Neural cell (in vitro differentiated cells): ENCODE data around the gene BCKDK. TPM values are rescaled to one million over a fixed set of nuclear protein-coding genes. Genes with fewer than 3 reads are reported as not detected.

Experiments used
- H2AFZ ChIP-seq: fragments of 200-600, 300-800 bp; sonication (generic), shearing (Covaris generic); 2 replicates; pipeline ENCODE4 v1.6.0; 2014; ENCODE audit warnings: low read depth, mild to moderate bottlenecking, antibody characterized with exemption, low read length, moderate library complexity
- H3F3A ChIP-seq: fragments of 200-600 bp; shearing (Covaris generic); 2 replicates; pipeline ENCODE4 v1.6.1; 2016; ENCODE audit warnings: mild to moderate bottlenecking, moderate library complexity, mixed read lengths, antibody characterized with exemption, low read length; ENCODE audit not compliant: insufficient read depth, poor library complexity, severe bottlenecking
- H3K27ac ChIP-seq: fragments of 200-600, 300-800 bp; sonication (generic), shearing (Covaris generic); 2 replicates; pipeline ENCODE4 v1.5.1; 2014; ENCODE audit warnings: mild to moderate bottlenecking, low read length, moderate library complexity
- H3K27me3 ChIP-seq: fragments of 300-800, 200-600 bp; sonication (generic), shearing (Covaris generic); 2 replicates; pipeline ENCODE4 v1.6.0; 2014; ENCODE audit warnings: mild to moderate bottlenecking, low read depth, low read length, moderate library complexity; ENCODE audit not compliant: insufficient read depth
- H3K36me3 ChIP-seq: fragments of 300-800, 200-600 bp; sonication (generic), shearing (Covaris generic); 2 replicates; pipeline ENCODE4 v1.5.1; 2014; ENCODE audit warnings: mild to moderate bottlenecking, antibody characterized with exemption, low read length, moderate library complexity; ENCODE audit not compliant: insufficient read depth
- H3K4me2 ChIP-seq: fragments of 300-800, 200-600 bp; sonication (generic), shearing (Covaris generic); 2 replicates; pipeline ENCODE4 v1.6.0; 2014; ENCODE audit warnings: mild to moderate bottlenecking, low read length
- H3K4me3 ChIP-seq: fragments of 300-800, 200-600 bp; sonication (generic), shearing (Covaris generic); 2 replicates; pipeline ENCODE4 v1.5.1; 2014; ENCODE audit warnings: mild to moderate bottlenecking, low read length, moderate library complexity
- H3K79me2 ChIP-seq: fragments of 200-600 bp; shearing (Covaris generic); replicated peaks from 2 replicates; pipeline ENCODE4 v1.6.0; 2014; ENCODE audit warnings: mild to moderate bottlenecking, low read length, moderate library complexity; ENCODE audit not compliant: insufficient read depth
- H3K9ac ChIP-seq: fragments of 300-800, 200-600 bp; sonication (generic), shearing (Covaris generic); 2 replicates; pipeline ENCODE4 v1.6.1; 2016; ENCODE audit warnings: mild to moderate bottlenecking, low read length, mixed read lengths
- H3K9me2 ChIP-seq: fragments of 200-600 bp; shearing (Covaris generic); 2 replicates; pipeline ENCODE4 v1.6.1; 2016; ENCODE audit warnings: mild to moderate bottlenecking, low read length, mixed read lengths; ENCODE audit not compliant: insufficient read depth
- H3K9me3 ChIP-seq: fragments of 200-600, 300-800 bp; sonication (generic), shearing (Covaris generic); 2 replicates; pipeline ENCODE4 v1.6.1; 2016; ENCODE audit warnings: mild to moderate bottlenecking, mixed run types, low read length, moderate library complexity, mixed read lengths
- H4K20me1 ChIP-seq: fragments of 200-600 bp; shearing (Covaris generic); 2 replicates; pipeline ENCODE4 v1.6.1; 2016; ENCODE audit warnings: mild to moderate bottlenecking, mixed run types; ENCODE audit not compliant: insufficient read depth
- EP300 ChIP-seq: fragments of 450-650 bp; conservative IDR thresholded peaks from 2 replicates; pipeline ENCODE4 v1.6.1; 2014; ENCODE audit warnings: antibody characterized with exemption, mild to moderate bottlenecking, moderate library complexity; ENCODE audit not compliant: poor library complexity, severe bottlenecking
- EZH2 ChIP-seq: fragments of 200-600, 300-800 bp; shearing (Covaris generic), sonication (generic); IDR thresholded peaks from 2 replicates; pipeline ENCODE4 v1.6.1; 2014; ENCODE audit warnings: antibody characterized with exemption, low read length, borderline replicate concordance, mild to moderate bottlenecking; ENCODE audit not compliant: insufficient read depth, poor library complexity, severe bottlenecking
- MXI1 ChIP-seq: fragments of 450-650 bp; conservative IDR thresholded peaks from 2 replicates; pipeline ENCODE4 v1.6.1; 2014; ENCODE audit warnings: antibody characterized with exemption, mild to moderate bottlenecking; ENCODE audit not compliant: poor library complexity, severe bottlenecking
- POLR2AphosphoS5 ChIP-seq: IDR thresholded peaks from 2 replicates; pipeline ENCODE4 v1.6.1; 2012
- RAD21 ChIP-seq: fragments of 450-650 bp; conservative IDR thresholded peaks from 2 replicates; pipeline ENCODE4 v1.6.1; 2014; ENCODE audit warnings: antibody characterized with exemption, mild to moderate bottlenecking, moderate library complexity
- SMC3 ChIP-seq: fragments of 450-650 bp; conservative IDR thresholded peaks from 2 replicates; pipeline ENCODE4 v1.6.1; 2014; ENCODE audit warnings: antibody characterized with exemption, mild to moderate bottlenecking, moderate library complexity; ENCODE audit not compliant: poor library complexity
- TAF1 ChIP-seq: IDR thresholded peaks from 2 replicates; pipeline ENCODE4 v1.6.1; 2012; ENCODE audit warnings: low read depth
- polyA plus RNA-seq: library from polyadenylated mRNA; depleted of rRNA; stranded (reverse); fragments of >200 nt; gene quantifications from 2 replicates; pipeline ENCODE4 v1.2.3, GENCODE V29; 2014
- TF ChIP-seq, protein P1 (sequence below): fragments of 450-650 bp; IDR thresholded peaks from 2 replicates; pipeline ENCODE4 v1.5.1; 2014; ENCODE audit warnings: antibody characterized with exemption, mild to moderate bottlenecking, moderate library complexity; ENCODE audit not compliant: poor library complexity, severe bottlenecking
- TF ChIP-seq, protein P2 (sequence below): IDR thresholded peaks from 2 replicates; pipeline ENCODE4 v1.6.1; 2012; ENCODE audit warnings: borderline replicate concordance

The BCKDK gene
- polyA plus RNA-seq, 1 donor from 2014 or later = 26.8 TPM

DNA sequence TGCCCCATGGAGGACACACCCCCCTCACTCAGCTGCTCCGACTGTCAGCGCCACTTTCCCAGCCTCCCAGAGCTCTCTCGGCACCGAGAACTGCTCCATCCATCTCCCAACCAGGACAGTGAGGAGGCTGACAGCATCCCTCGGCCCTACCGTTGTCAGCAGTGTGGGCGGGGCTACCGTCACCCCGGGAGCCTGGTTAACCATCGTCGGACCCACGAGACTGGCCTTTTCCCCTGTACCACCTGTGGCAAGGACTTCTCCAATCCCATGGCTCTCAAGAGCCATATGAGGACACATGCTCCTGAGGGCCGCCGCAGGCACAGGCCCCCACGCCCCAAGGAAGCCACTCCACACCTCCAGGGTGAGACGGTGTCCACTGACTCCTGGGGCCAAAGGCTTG lies 31.9 kb upstream of the BCKDK start:
- Histone ChIP-seq H3K79me2 (peaks cover 37% of the 10 kb centered on the region), H3K27ac (no peak overlapping the region), H3K9ac (no peak overlapping the region), H4K20me1 (no peaks in the 10 kb centered on the region), H3K9me3 (no peaks in the 10 kb centered on the region), H3K27me3 (no peaks in the 10 kb centered on the region), H3K36me3 (peaks cover 6% of the 10 kb centered on the region), H3K4me2 (no peak overlapping the region), H3K9me2 (no peaks in the 10 kb centered on the region), H2AFZ (no peak overlapping the region), H3F3A (no peaks in the 10 kb centered on the region), H3K4me3 (no peak overlapping the region)
- TF ChIP-seq, protein P1, sequence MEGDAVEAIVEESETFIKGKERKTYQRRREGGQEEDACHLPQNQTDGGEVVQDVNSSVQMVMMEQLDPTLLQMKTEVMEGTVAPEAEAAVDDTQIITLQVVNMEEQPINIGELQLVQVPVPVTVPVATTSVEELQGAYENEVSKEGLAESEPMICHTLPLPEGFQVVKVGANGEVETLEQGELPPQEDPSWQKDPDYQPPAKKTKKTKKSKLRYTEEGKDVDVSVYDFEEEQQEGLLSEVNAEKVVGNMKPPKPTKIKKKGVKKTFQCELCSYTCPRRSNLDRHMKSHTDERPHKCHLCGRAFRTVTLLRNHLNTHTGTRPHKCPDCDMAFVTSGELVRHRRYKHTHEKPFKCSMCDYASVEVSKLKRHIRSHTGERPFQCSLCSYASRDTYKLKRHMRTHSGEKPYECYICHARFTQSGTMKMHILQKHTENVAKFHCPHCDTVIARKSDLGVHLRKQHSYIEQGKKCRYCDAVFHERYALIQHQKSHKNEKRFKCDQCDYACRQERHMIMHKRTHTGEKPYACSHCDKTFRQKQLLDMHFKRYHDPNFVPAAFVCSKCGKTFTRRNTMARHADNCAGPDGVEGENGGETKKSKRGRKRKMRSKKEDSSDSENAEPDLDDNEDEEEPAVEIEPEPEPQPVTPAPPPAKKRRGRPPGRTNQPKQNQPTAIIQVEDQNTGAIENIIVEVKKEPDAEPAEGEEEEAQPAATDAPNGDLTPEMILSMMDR = no peak
- no peak for TF ChIP-seq SMC3
- no peak for TF ChIP-seq TAF1
- TF ChIP-seq RAD21 = no peak
- no peak for TF ChIP-seq EP300
- no peak for TF ChIP-seq MXI1
- TF ChIP-seq, protein P2, sequence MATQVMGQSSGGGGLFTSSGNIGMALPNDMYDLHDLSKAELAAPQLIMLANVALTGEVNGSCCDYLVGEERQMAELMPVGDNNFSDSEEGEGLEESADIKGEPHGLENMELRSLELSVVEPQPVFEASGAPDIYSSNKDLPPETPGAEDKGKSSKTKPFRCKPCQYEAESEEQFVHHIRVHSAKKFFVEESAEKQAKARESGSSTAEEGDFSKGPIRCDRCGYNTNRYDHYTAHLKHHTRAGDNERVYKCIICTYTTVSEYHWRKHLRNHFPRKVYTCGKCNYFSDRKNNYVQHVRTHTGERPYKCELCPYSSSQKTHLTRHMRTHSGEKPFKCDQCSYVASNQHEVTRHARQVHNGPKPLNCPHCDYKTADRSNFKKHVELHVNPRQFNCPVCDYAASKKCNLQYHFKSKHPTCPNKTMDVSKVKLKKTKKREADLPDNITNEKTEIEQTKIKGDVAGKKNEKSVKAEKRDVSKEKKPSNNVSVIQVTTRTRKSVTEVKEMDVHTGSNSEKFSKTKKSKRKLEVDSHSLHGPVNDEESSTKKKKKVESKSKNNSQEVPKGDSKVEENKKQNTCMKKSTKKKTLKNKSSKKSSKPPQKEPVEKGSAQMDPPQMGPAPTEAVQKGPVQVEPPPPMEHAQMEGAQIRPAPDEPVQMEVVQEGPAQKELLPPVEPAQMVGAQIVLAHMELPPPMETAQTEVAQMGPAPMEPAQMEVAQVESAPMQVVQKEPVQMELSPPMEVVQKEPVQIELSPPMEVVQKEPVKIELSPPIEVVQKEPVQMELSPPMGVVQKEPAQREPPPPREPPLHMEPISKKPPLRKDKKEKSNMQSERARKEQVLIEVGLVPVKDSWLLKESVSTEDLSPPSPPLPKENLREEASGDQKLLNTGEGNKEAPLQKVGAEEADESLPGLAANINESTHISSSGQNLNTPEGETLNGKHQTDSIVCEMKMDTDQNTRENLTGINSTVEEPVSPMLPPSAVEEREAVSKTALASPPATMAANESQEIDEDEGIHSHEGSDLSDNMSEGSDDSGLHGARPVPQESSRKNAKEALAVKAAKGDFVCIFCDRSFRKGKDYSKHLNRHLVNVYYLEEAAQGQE = no peak
- TF ChIP-seq EZH2 = no peak
- TF ChIP-seq POLR2AphosphoS5 = no peak

DNA sequence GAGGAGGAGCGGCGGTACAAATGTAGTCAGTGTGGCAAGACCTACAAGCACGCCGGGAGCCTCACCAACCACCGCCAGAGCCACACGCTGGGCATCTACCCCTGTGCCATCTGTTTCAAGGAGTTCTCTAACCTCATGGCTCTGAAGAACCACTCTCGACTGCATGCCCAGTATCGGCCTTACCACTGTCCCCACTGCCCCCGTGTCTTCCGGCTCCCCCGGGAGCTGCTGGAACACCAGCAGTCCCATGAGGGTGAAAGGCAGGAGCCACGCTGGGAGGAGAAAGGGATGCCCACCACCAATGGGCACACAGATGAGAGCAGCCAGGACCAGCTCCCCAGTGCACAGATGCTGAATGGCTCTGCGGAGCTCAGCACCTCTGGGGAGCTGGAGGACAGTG lies 31.2 kb upstream of the BCKDK start:
- Histone ChIP-seq H3K9me2 (no peaks in the 10 kb centered on the region), H3K27ac (no peak overlapping the region), H3F3A (no peaks in the 10 kb centered on the region), H3K9ac (no peak overlapping the region), H3K27me3 (no peaks in the 10 kb centered on the region), H3K9me3 (no peaks in the 10 kb centered on the region), H2AFZ (no peak overlapping the region), H3K4me2 (no peak overlapping the region), H3K79me2 (peaks cover 30% of the 10 kb centered on the region), H3K4me3 (no peak overlapping the region), H4K20me1 (no peaks in the 10 kb centered on the region), H3K36me3 (peaks cover 6% of the 10 kb centered on the region)
- TF ChIP-seq MXI1 (no peak), EZH2 (no peak), TAF1 (no peak), RAD21 (no peak), POLR2AphosphoS5 (no peak), SMC3 (no peak), EP300 (no peak)
- TF ChIP-seq, protein P2 = no peak
- TF ChIP-seq, protein P1 = no peak
